Stimulated activated CD8-positive, alpha-beta memory T cell treated with anti-CD3 and anti-CD28 coated beads, Interleukin-2, amount 100 ng/mL, for 1 hour (primary cell): ENCODE measurements around the gene GMPR2.

Experiments used
- DNase-seq, 2 donors: peaks; one replicate each; pipeline ENCODE4 v3.0.0-alpha.2; 2020; ENCODE audit warnings: low read depth in 2 of 2

GMPR2 gene

GRCh38 chr14:24252289-24253124 is 19.8 kb downstream of the GMPR2 start:
- no peak for DNase-seq

- no peak for DNase-seq
These were observed 21.2 kb downstream of the GMPR2 start for GRCh38 chr14:24253936-24254335.

- DNase-seq = no peak
These were observed 22.1 kb downstream of the GMPR2 start for GRCh38 chr14:24254630-24255392.

GRCh38 chr14:24255438-24255837 is 22.7 kb downstream of the GMPR2 start:
- DNase-seq = no peak

- no peak for DNase-seq
These were observed 23.4 kb downstream of the GMPR2 start for GRCh38 chr14:24255931-24256711.

- DNase-seq = no peak
These were observed 24.2 kb downstream of the GMPR2 start for GRCh38 chr14:24256960-24257359.

GRCh38 chr14:24258119-24258518 is 25.4 kb downstream of the GMPR2 start:
- DNase-seq = no peak

- DNase-seq = no peak
These were observed 26.0 kb downstream of the GMPR2 start for GRCh38 chr14:24258548-24259265.

- DNase-seq = no peak
These were observed 26.7 kb downstream of the GMPR2 start for GRCh38 chr14:24259282-24260025.

GRCh38 chr14:24260026-24260779 is 27.5 kb downstream of the GMPR2 start:
- DNase-seq = no peak

- DNase-seq = no peak
These were observed 28.0 kb downstream of the GMPR2 start for GRCh38 chr14:24260780-24261157.

- DNase-seq = no peak
These were observed 28.7 kb downstream of the GMPR2 start for GRCh38 chr14:24261256-24261968.

- DNase-seq = no peak
These were observed 29.2 kb downstream of the GMPR2 start for GRCh38 chr14:24261969-24262327.

- no peak for DNase-seq
These were observed 30.3 kb downstream of the GMPR2 start, which contains the start of gene TGM1 for GRCh38 chr14:24262821-24263733. TSS of gene TGM1 (minus strand) at chr14:24263177. CDS start at chr14:24262352, 825 bp downstream.

GRCh38 chr14:24263848-24264247 is 31.1 kb downstream of the GMPR2 start:
- DNase-seq = no peak

- no peak for DNase-seq
These were observed 31.6 kb downstream of the GMPR2 start for GRCh38 chr14:24264298-24264697.

- DNase-seq = no peak
These were observed 33.9 kb downstream of the GMPR2 start for GRCh38 chr14:24266344-24267244.
